HCEC 1CT (cell line): ENCODE data around the gene ATP8A1.
"Not testable (repeated sequence)": the region's sequence is repeated elsewhere in the genome, so short reads cannot be mapped to it uniquely, and the experiment has no call there.

Experiments used
- DNase-seq: peaks from one replicate; pipeline ENCODE4 v3.0.0-alpha.2; 2017

The ATP8A1 gene

GRCh38 chr4:42461216-42461615 lies 195.7 kb downstream of the ATP8A1 start:
- not testable (repeated sequence) for DNase-seq

- no peak for DNase-seq
Observed at GRCh38 chr4:42460043-42460442, 196.9 kb downstream of the ATP8A1 start.

- DNase-seq, result no peak
Observed at GRCh38 chr4:42458657-42459056, 198.2 kb downstream of the ATP8A1 start.

GRCh38 chr4:42454755-42455420 lies 202.0 kb downstream of the ATP8A1 start:
- no peak for DNase-seq

- DNase-seq, result no peak
Observed at GRCh38 chr4:42453612-42454011, 203.3 kb downstream of the ATP8A1 start.

GRCh38 chr4:42452823-42453222 lies 204.1 kb downstream of the ATP8A1 start:
- DNase-seq, result no peak

- no peak for DNase-seq
Observed at GRCh38 chr4:42446823-42447222, 210.1 kb downstream of the ATP8A1 start.

- DNase-seq, result no peak
Observed at GRCh38 chr4:42445038-42445437, 211.9 kb downstream of the ATP8A1 start.

GRCh38 chr4:42442601-42443000 lies 214.3 kb downstream of the ATP8A1 start:
- DNase-seq, result no peak

GRCh38 chr4:42440083-42440482 lies 216.8 kb downstream of the ATP8A1 start:
- DNase-seq, result no peak

- DNase-seq, result no peak
Observed at GRCh38 chr4:42436928-42437565, 219.9 kb downstream of the ATP8A1 start.

- no peak for DNase-seq
Observed at GRCh38 chr4:42428036-42428435, 228.9 kb downstream of the ATP8A1 start.

- DNase-seq, result no peak
Observed at GRCh38 chr4:42425146-42426065, 231.5 kb downstream of the ATP8A1 start.

GRCh38 chr4:42420140-42420539 lies 236.8 kb downstream of the ATP8A1 start:
- DNase-seq, result no peak

GRCh38 chr4:42417550-42417949 lies 239.4 kb downstream of the ATP8A1 start:
- DNase-seq, result no peak

- no peak for DNase-seq
Observed at GRCh38 chr4:42416017-42416416, 240.9 kb downstream of the ATP8A1 start.

GRCh38 chr4:42415281-42415680 lies 241.6 kb downstream of the ATP8A1 start:
- no peak for DNase-seq

- DNase-seq, result peak; percentile 1
Observed at GRCh38 chr4:42412251-42412650, 244.7 kb downstream of the ATP8A1 start.

- no peak for DNase-seq
Observed at GRCh38 chr4:42411803-42412202, 245.1 kb downstream of the ATP8A1 start.

GRCh38 chr4:42410446-42410845 lies 246.5 kb downstream of the ATP8A1 start:
- no peak for DNase-seq

GRCh38 chr4:42404001-42404400 lies 252.9 kb downstream of the ATP8A1 start:
- DNase-seq, result no peak

- no peak for DNase-seq
Observed at GRCh38 chr4:42401171-42401570, 255.7 kb downstream of the ATP8A1 start.

- DNase-seq, result no peak
Observed at GRCh38 chr4:42399393-42399792, 257.5 kb downstream of the ATP8A1 start.

- no peak for DNase-seq
Observed at GRCh38 chr4:42398871-42399331, 258.0 kb downstream of the ATP8A1 start.
